ENCODE measurements around the gene GRAMD4.

GRAMD4 gene

GRCh38 chr22:46674367-46674781 lies 54.2 kb downstream of the GRAMD4 start:
- TF ChIP-seq, protein P1, sequence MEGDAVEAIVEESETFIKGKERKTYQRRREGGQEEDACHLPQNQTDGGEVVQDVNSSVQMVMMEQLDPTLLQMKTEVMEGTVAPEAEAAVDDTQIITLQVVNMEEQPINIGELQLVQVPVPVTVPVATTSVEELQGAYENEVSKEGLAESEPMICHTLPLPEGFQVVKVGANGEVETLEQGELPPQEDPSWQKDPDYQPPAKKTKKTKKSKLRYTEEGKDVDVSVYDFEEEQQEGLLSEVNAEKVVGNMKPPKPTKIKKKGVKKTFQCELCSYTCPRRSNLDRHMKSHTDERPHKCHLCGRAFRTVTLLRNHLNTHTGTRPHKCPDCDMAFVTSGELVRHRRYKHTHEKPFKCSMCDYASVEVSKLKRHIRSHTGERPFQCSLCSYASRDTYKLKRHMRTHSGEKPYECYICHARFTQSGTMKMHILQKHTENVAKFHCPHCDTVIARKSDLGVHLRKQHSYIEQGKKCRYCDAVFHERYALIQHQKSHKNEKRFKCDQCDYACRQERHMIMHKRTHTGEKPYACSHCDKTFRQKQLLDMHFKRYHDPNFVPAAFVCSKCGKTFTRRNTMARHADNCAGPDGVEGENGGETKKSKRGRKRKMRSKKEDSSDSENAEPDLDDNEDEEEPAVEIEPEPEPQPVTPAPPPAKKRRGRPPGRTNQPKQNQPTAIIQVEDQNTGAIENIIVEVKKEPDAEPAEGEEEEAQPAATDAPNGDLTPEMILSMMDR (conservative IDR thresholded peaks at IDR 0.05; ENCODE audit: low read depth) = no peak
- H3K27ac ChIP-seq = peak overlapping the region; percentile 30
- ChIA-PET CTCF (no interaction called here), POLR2A (ENCODE audit: low non-redundant PET) (no interaction called here)
- no peak for DNase-seq (ENCODE audit: low spot score)

DNA sequence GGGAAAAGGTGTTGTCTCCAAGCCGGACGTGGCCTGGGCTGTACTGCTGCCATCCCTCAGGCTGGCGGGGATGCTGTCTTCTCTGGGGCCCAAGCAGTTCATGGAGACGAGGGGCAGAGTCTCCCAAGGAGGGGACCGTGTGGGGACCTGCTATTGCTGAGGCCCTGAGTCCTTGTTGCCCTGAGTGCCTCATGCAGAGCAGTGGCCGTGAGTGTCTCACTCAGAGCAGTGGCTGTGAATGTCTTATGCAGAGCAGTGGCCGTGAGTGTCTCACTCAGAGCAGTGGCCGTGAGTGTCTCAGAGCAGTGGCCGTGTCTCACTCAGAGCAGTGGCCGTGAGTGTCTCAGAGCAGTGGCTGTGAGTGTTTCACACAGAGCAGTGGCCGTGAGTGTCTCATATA lies 54.7 kb downstream of the GRAMD4 start:
- H3K27ac ChIP-seq = peak overlapping the region; percentile 30
- TF ChIP-seq, protein P1 (conservative IDR thresholded peaks at IDR 0.05; ENCODE audit: low read depth) = no peak
- POLR2A ChIA-PET (ENCODE audit: low non-redundant PET) = no interaction called here
- DNase-seq (ENCODE audit: low spot score) = no peak
- CTCF ChIA-PET = no interaction called here

- H3K27ac ChIP-seq = no peak overlapping the region
- no peak for DNase-seq (ENCODE audit: low spot score)
- CTCF ChIA-PET = no interaction called here
- POLR2A ChIA-PET (ENCODE audit: low non-redundant PET) = no interaction called here
- TF ChIP-seq, protein P1 (conservative IDR thresholded peaks at IDR 0.05; ENCODE audit: low read depth) = no peak
Observed at GRCh38 chr22:46675479-46675878, 55.3 kb downstream of the GRAMD4 start.

DNA sequence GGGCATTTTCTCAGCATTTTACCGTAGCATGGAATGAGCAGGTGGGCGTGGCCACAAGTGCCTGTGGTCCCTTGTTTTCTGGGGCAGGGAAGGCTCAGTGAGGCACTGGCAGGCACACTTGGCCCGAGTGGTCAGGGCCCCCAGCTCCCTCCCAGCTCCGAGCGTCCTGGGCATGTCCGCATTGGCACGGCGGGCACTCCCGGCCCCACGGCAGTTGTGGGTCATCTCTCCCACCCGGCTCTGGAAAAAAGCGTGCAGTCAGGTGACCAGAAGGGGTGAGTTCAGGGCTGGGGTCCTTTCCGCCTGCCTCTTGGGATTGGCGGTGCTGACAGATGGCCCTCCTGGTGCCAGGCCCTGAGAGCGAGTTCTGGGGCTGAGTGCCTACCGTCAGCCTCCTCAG lies 55.8 kb downstream of the GRAMD4 start:
- ChIA-PET CTCF (no interaction called here), POLR2A (ENCODE audit: low non-redundant PET) (no interaction called here)
- no peak for DNase-seq (ENCODE audit: low spot score)
- no peak overlapping the region for H3K27ac ChIP-seq
- TF ChIP-seq, protein P1 (conservative IDR thresholded peaks at IDR 0.05; ENCODE audit: low read depth) = no peak

DNA sequence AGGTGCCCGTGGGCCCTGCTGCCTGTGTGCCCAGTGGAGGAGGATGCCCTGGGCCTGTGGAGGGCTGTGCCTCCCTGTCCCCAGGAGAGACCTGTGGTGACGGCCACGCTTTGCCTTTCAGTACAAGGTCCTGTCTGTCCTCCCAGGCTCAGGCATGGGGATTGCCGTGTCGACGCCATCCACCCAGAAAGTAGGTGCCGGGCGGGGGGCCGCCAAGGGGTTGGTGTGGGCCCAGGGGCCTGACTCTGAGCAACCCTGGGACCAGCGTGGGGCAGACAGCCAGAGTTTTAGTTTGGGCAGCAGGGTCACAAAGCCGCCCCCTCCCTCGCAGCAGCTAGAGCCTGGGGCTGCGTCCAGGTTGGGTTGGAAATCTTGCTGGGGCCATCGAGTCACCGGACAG lies 56.3 kb downstream of the GRAMD4 start:
- TF ChIP-seq, protein P1 (conservative IDR thresholded peaks at IDR 0.05; ENCODE audit: low read depth) = no peak
- CTCF ChIA-PET = no interaction called here
- DNase-seq (ENCODE audit: low spot score) = no peak
- POLR2A ChIA-PET (ENCODE audit: low non-redundant PET) = no interaction called here
- no peak overlapping the region for H3K27ac ChIP-seq

- H3K27ac ChIP-seq = no peak overlapping the region
- no peak for DNase-seq (ENCODE audit: low spot score)
- ChIA-PET POLR2A (ENCODE audit: low non-redundant PET) (no interaction called here), CTCF (interaction anchor here (0.6 kb wide), 1 partner anchor 107 kb away, joined by 4 read pairs; no protein-coding TSS in a partner anchor)
- TF ChIP-seq, protein P1 (conservative IDR thresholded peaks at IDR 0.05; ENCODE audit: low read depth) = no peak
Observed at GRCh38 chr22:46676881-46677280, 56.7 kb downstream of the GRAMD4 start.

Measured in RWPE1 (cell line).